Osteoblast (primary cell): ENCODE data around the gene ST6GALNAC2. TPM values are rescaled to one million over a fixed set of nuclear protein-coding genes. Genes with fewer than 3 reads are reported as not detected.

Experiments used
- DNase-seq: peaks from one replicate; pipeline ENCODE4 v3.0.0; 2011; ENCODE audit warnings: low spot score, mixed read lengths; ENCODE audit not compliant: insufficient read length; ENCODE audit errors: missing footprints
- H2AFZ ChIP-seq: 2 replicates; pipeline ENCODE4 v1.6.0; 2011; ENCODE audit warnings: mild to moderate bottlenecking, low read length
- H3K27ac ChIP-seq: 2 replicates; pipeline ENCODE4 v1.5.1; 2011; ENCODE audit warnings: mild to moderate bottlenecking, low read depth, low read length, moderate library complexity
- H3K27me3 ChIP-seq: 2 replicates; pipeline ENCODE4 v1.6.0; 2012; ENCODE audit warnings: mild to moderate bottlenecking, control low read depth, inconsistent platforms, low read length, moderate library complexity; ENCODE audit not compliant: insufficient read depth
- H3K36me3 ChIP-seq: 2 replicates; pipeline ENCODE4 v1.5.1; 2011; ENCODE audit warnings: mild to moderate bottlenecking, low read length, control low read depth, moderate library complexity; ENCODE audit not compliant: insufficient read depth
- H3K4me1 ChIP-seq: 2 replicates; pipeline ENCODE4 v1.5.1; 2011; ENCODE audit warnings: mild to moderate bottlenecking, low read length, control low read depth, moderate library complexity; ENCODE audit not compliant: insufficient read depth
- H3K4me2 ChIP-seq: 2 replicates; pipeline ENCODE4 v1.6.0; 2011; ENCODE audit warnings: mild to moderate bottlenecking, low read length; ENCODE audit not compliant: insufficient read depth
- H3K4me3 ChIP-seq: fragments of 200-600 bp; sonication (generic); 3 replicates; pipeline ENCODE4 v1.5.1; 2012; ENCODE audit warnings: mild to moderate bottlenecking, low read length, inconsistent platforms; ENCODE audit not compliant: insufficient read depth
- H3K79me2 ChIP-seq: 2 replicates; pipeline ENCODE4 v1.6.0; 2012; ENCODE audit warnings: mild to moderate bottlenecking, low read length, control low read depth, inconsistent platforms; ENCODE audit not compliant: insufficient read depth
- H3K9me3 ChIP-seq: 2 replicates; pipeline ENCODE4 v1.5.1; 2011; ENCODE audit warnings: low read depth, low read length, control low read depth
- H4K20me1 ChIP-seq: 2 replicates; pipeline ENCODE4 v1.6.0; 2012; ENCODE audit warnings: mild to moderate bottlenecking, low read length, control low read depth; ENCODE audit not compliant: insufficient read depth
- total RNA-seq: library from RNA; depleted of rRNA; stranded (reverse); fragments of >200 nt; gene quantifications from 2 replicates; pipeline ENCODE4 v1.2.3, GENCODE V29; 2012
- TF ChIP-seq, protein P1 (sequence below): IDR thresholded peaks from 2 replicates; pipeline ENCODE4 v1.5.1; 2011; ENCODE audit warnings: mild to moderate bottlenecking, low read depth, low read length, moderate library complexity; ENCODE audit errors: extremely low read depth

The ST6GALNAC2 gene
- total RNA-seq, 1 donor, result 0.36 TPM

DNA sequence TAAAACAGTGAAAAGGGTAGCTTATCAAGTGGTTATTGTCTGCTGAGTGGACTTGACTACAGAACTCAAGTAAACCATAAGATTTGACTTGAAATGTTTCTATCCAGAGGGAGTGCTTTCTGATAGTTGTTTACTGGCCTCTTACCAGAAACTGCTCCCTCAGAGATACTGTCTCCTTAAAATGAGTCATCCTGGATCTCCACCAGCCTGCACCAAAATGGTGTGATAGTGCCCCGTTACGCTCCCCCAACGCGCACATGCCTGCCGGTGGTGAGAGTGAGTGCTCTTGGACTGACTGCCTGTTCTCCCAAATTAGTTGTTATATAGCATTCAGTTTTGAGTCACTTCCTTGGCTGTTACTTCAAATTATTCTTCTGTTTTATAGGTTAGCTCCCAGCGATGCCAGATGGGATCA, 22.9 kb downstream of the ST6GALNAC2 start:
- peaks cover 46% of the 10 kb centered on the region for H3K79me2 ChIP-seq
- H2AFZ ChIP-seq, result no peak overlapping the region
- H3K27me3 ChIP-seq, result no peaks in the 10 kb centered on the region
- H4K20me1 ChIP-seq, result peaks cover 62% of the 10 kb centered on the region
- H3K36me3 ChIP-seq, result peaks cover 41% of the 10 kb centered on the region
- peak overlapping the region; percentile 54 for H3K4me2 ChIP-seq
- peaks cover 50% of the 10 kb centered on the region for H3K4me1 ChIP-seq
- TF ChIP-seq, protein P1, sequence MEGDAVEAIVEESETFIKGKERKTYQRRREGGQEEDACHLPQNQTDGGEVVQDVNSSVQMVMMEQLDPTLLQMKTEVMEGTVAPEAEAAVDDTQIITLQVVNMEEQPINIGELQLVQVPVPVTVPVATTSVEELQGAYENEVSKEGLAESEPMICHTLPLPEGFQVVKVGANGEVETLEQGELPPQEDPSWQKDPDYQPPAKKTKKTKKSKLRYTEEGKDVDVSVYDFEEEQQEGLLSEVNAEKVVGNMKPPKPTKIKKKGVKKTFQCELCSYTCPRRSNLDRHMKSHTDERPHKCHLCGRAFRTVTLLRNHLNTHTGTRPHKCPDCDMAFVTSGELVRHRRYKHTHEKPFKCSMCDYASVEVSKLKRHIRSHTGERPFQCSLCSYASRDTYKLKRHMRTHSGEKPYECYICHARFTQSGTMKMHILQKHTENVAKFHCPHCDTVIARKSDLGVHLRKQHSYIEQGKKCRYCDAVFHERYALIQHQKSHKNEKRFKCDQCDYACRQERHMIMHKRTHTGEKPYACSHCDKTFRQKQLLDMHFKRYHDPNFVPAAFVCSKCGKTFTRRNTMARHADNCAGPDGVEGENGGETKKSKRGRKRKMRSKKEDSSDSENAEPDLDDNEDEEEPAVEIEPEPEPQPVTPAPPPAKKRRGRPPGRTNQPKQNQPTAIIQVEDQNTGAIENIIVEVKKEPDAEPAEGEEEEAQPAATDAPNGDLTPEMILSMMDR, result no peak
- DNase-seq, result peak; percentile 92
- H3K4me3 ChIP-seq, result no peak overlapping the region
- H3K27ac ChIP-seq, result peak overlapping the region; percentile 65
- no peaks in the 10 kb centered on the region for H3K9me3 ChIP-seq

DNA sequence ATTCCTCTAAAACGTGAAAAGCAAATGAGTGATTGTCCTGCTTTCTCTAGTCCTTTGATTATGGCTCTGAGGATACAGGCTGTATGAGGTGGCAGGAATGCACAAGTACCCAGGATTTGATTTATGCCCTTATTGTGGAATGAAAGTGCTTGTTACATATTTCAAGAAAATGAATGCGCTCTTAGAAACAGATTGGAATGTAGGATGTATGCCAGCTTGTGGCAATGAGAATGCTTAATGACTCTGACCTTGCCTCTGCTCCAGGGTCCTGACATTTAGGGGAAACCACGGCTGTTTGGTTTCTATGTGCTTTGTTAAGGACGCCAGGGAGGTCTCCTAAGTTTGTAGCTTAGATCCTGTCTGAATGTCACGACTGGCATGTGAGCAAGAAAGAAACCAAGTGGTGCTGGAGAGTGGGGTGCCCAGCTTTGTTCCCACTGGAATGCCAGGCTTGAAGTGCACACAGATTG, 23.8 kb downstream of the ST6GALNAC2 start:
- H3K36me3 ChIP-seq, result peaks cover 41% of the 10 kb centered on the region
- no peaks in the 10 kb centered on the region for H3K27me3 ChIP-seq
- H3K4me1 ChIP-seq, result peaks cover 50% of the 10 kb centered on the region
- DNase-seq, result peak; percentile 84
- peaks cover 53% of the 10 kb centered on the region for H3K79me2 ChIP-seq
- peak overlapping the region; percentile 38 for H3K4me3 ChIP-seq
- H4K20me1 ChIP-seq, result peaks cover 60% of the 10 kb centered on the region
- H2AFZ ChIP-seq, result no peak overlapping the region
- no peaks in the 10 kb centered on the region for H3K9me3 ChIP-seq
- TF ChIP-seq, protein P1, result no peak
- peak overlapping the region; percentile 77 for H3K27ac ChIP-seq
- H3K4me2 ChIP-seq, result peak overlapping the region; percentile 94

DNA sequence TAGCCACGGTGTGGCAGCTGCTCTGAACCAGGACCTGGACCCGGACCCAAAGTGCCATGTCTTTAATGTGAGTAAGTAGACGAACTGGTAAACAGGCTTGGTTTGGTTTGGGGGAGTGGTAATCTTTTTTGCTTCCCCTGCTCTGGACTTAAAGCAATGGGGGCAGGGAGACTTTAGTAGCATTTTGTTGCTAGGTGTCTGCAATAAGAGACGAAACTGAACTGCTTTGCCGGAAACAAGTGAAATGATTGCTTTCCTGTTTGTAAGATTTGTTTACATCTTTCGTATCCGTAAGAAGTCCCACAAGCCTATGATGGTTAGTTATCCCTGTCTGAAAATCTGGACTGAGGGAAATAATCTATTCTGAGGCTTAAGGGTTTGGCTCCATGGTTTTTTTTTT, 24.3 kb downstream of the ST6GALNAC2 start:
- peak overlapping the region; percentile 30 for H3K4me3 ChIP-seq
- DNase-seq, result peak; percentile 58
- H3K79me2 ChIP-seq, result peaks cover 56% of the 10 kb centered on the region
- H3K4me1 ChIP-seq, result peaks cover 53% of the 10 kb centered on the region
- H3K27ac ChIP-seq, result peak overlapping the region; percentile 77
- no peak overlapping the region for H2AFZ ChIP-seq
- H4K20me1 ChIP-seq, result peaks cover 57% of the 10 kb centered on the region
- H3K36me3 ChIP-seq, result peaks cover 40% of the 10 kb centered on the region
- H3K9me3 ChIP-seq, result no peaks in the 10 kb centered on the region
- TF ChIP-seq, protein P1, result no peak
- H3K4me2 ChIP-seq, result peak overlapping the region; percentile 94
- no peaks in the 10 kb centered on the region for H3K27me3 ChIP-seq

DNA sequence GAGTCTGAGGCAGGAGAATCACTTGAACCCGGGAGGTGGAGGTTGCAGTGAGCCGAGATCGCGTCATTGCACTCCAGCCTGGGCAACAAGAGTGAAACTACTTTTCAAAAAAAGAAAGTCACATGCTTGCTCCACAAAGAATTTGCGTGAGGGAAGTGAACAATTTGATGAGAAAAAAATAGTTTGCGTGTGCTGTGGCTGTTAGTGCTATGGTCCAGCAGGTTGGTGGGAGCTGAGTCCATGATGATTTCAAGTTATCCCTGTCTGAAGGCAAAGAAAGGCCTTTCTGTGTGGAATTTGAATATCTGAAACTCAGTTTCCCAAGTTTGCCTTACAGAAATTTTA, 24.8 kb downstream of the ST6GALNAC2 start:
- Histone ChIP-seq H3K9me3 (no peaks in the 10 kb centered on the region), H3K79me2 (peaks cover 53% of the 10 kb centered on the region), H3K4me1 (peaks cover 54% of the 10 kb centered on the region), H3K27ac (peak overlapping the region; percentile 77), H3K4me2 (peak overlapping the region; percentile 94), H3K4me3 (peak overlapping the region; percentile 30), H2AFZ (no peak overlapping the region), H3K27me3 (no peaks in the 10 kb centered on the region), H4K20me1 (peaks cover 53% of the 10 kb centered on the region), H3K36me3 (peaks cover 35% of the 10 kb centered on the region)
- TF ChIP-seq, protein P1, result no peak
- peak; percentile 36 for DNase-seq
